IMR-90 (cell line): Measurements from ENCODE around the gene EIF4G3. TPM values are rescaled to one million over a fixed set of nuclear protein-coding genes. Genes with fewer than 3 reads are reported as not detected.

Source experiments
- ATAC-seq: fragments of 200-7000 bp; cut with Tn5 transposase; 2 replicates; pipeline ENCODE4 v1.9.1; 2020; ENCODE audit warnings: low read depth, mild to moderate bottlenecking, moderate library complexity
- BruUV-seq: library from RNA; stranded (reverse); fragments of 400-500 nt; replicated peaks from 2 replicates; lab custom pipeline; 2021; lab: Mats Ljungman, UMichigan
- CTCF ChIA-PET: fragments of 300-600 bp; formaldehyde crosslinking; extraction: SDS; loops from one replicate; lab custom pipeline; 2021; ENCODE audit warnings: antibody characterized with exemption; lab: Yijun Ruan, JAX
- POLR2A ChIA-PET: fragments of 300-600 bp; sonication (Branson Sonifier 250); formaldehyde crosslinking; loops from one replicate; lab custom pipeline; 2022; ENCODE audit warnings: antibody characterized with exemption; ENCODE audit not compliant: unreplicated experiment; lab: Charles Lee
- DNase-seq: peaks from one replicate; pipeline ENCODE4 v3.0.0; 2013
- H2AFZ ChIP-seq: replicated peaks from 2 replicates; pipeline ENCODE3; 2013; ENCODE audit warnings: low read length, mild to moderate bottlenecking; ENCODE audit not compliant: poor library complexity
- H2AK5ac ChIP-seq: 2 replicates; pipeline ENCODE4 v1.6.1; 2013; ENCODE audit warnings: low read depth, low read length, inconsistent platforms
- H2AK9ac ChIP-seq: replicated peaks from 2 replicates; pipeline ENCODE3; 2013; ENCODE audit warnings: mild to moderate bottlenecking, low read depth, low read length, moderate library complexity; ENCODE audit not compliant: poor library complexity
- H2BK120ac ChIP-seq: 2 replicates; pipeline ENCODE4 v1.6.1; 2013; ENCODE audit warnings: low read depth, low read length, inconsistent platforms
- H2BK15ac ChIP-seq: 3 replicates; pipeline ENCODE4 v1.6.1; 2013; ENCODE audit warnings: low read depth, low read length, inconsistent platforms
- H2BK20ac ChIP-seq: 2 replicates; pipeline ENCODE4 v1.6.1; 2013; ENCODE audit warnings: low read depth, mild to moderate bottlenecking, inconsistent platforms, low read length, moderate library complexity
- H2BK5ac ChIP-seq: 2 replicates; pipeline ENCODE4 v1.6.1; 2013; ENCODE audit warnings: mild to moderate bottlenecking, low read depth, low read length, inconsistent platforms; ENCODE audit not compliant: poor library complexity, severe bottlenecking
- H3K14ac ChIP-seq: replicated peaks from 2 replicates; pipeline ENCODE4 v1.6.1; 2013; ENCODE audit warnings: low read depth, low read length, inconsistent platforms
- H3K18ac ChIP-seq: 2 replicates; pipeline ENCODE4 v1.6.1; 2013; ENCODE audit warnings: low read depth, low read length, control low read depth
- H3K23ac ChIP-seq: 2 replicates; pipeline ENCODE4 v1.6.1; 2013; ENCODE audit warnings: low read depth, low read length, inconsistent platforms
- H3K27ac ChIP-seq: 2 replicates; pipeline ENCODE4 v1.5.1; 2013; ENCODE audit warnings: mild to moderate bottlenecking, control low read depth, low read length; ENCODE audit not compliant: insufficient read depth
- H3K27me3 ChIP-seq: 2 replicates; pipeline ENCODE4 v1.6.1; 2013; ENCODE audit warnings: low read length; ENCODE audit not compliant: control insufficient read depth, insufficient read depth
- H3K36me3 ChIP-seq: 2 replicates; pipeline ENCODE4 v1.6.1; 2013; ENCODE audit warnings: low read length, mixed read lengths; ENCODE audit not compliant: control insufficient read depth, insufficient read depth
- H3K4ac ChIP-seq: 2 replicates; pipeline ENCODE4 v1.6.1; 2013; ENCODE audit warnings: low read depth, low read length, inconsistent platforms
- H3K4me1 ChIP-seq: 2 replicates; pipeline ENCODE4 v1.6.1; 2013; ENCODE audit warnings: low read length, mixed read lengths; ENCODE audit not compliant: control insufficient read depth, insufficient read depth
- H3K4me2 ChIP-seq: 2 replicates; pipeline ENCODE4 v1.6.1; 2013; ENCODE audit warnings: low read depth, mild to moderate bottlenecking, control low read depth, low read length, moderate library complexity
- H3K4me3 ChIP-seq: 2 replicates; pipeline ENCODE4 v1.5.1; 2013; ENCODE audit warnings: low read depth, mild to moderate bottlenecking, control low read depth, low read length, moderate library complexity; ENCODE audit not compliant: insufficient read depth
- H3K56ac ChIP-seq: 2 replicates; pipeline ENCODE4 v1.6.1; 2013; ENCODE audit warnings: low read length, inconsistent platforms; ENCODE audit not compliant: insufficient read depth; ENCODE audit errors: extremely low read depth
- H3K79me1 ChIP-seq, 2 experiments: 2 replicates each; pipeline ENCODE4 v1.6.1; 2013; ENCODE audit warnings: low read length in 2 of 2, inconsistent platforms in 1 of 2, low read depth in 1 of 2
- H3K9ac ChIP-seq: 2 replicates; pipeline ENCODE4 v1.6.1; 2013; ENCODE audit warnings: low read depth, low read length, control low read depth
- H3K9me1 ChIP-seq: 2 replicates; pipeline ENCODE4 v1.6.1; 2013; ENCODE audit warnings: low read length, inconsistent platforms; ENCODE audit not compliant: insufficient read depth
- H3K9me3 ChIP-seq: 2 replicates; pipeline ENCODE4 v1.6.1; 2013; ENCODE audit warnings: low read length; ENCODE audit not compliant: control insufficient read depth, insufficient read depth
- H4K20me1 ChIP-seq: 2 replicates; pipeline ENCODE4 v1.6.1; 2013; ENCODE audit warnings: low read length, inconsistent platforms; ENCODE audit not compliant: insufficient read depth
- H4K5ac ChIP-seq: 2 replicates; pipeline ENCODE4 v1.6.1; 2013; ENCODE audit warnings: mild to moderate bottlenecking, low read depth, low read length, control low read depth
- H4K8ac ChIP-seq, 2 experiments: 2 replicates each; pipeline ENCODE4 v1.6.1; 2013; ENCODE audit warnings: low read depth in 2 of 2, low read length in 2 of 2, control low read depth in 1 of 2, inconsistent platforms in 1 of 2
- H4K91ac ChIP-seq: 2 replicates; pipeline ENCODE4 v1.6.1; 2013; ENCODE audit warnings: low read depth, low read length, inconsistent platforms; ENCODE audit not compliant: insufficient read depth
- CEBPB ChIP-seq: IDR thresholded peaks from 2 replicates; pipeline ENCODE4 v1.6.1; 2012; ENCODE audit warnings: low read depth, low read length, improper control_type of control experiment
- RCOR1 ChIP-seq: IDR thresholded peaks from 2 replicates; pipeline ENCODE4 v1.6.1; 2012; ENCODE audit warnings: mild to moderate bottlenecking, low read length, improper control_type of control experiment; ENCODE audit not compliant: insufficient replicate concordance
- RFX5 ChIP-seq: IDR thresholded peaks from 2 replicates; pipeline ENCODE4 v1.8.0; 2012; ENCODE audit warnings: low read depth, mild to moderate bottlenecking, low read length, moderate library complexity
- WGBS, 2 experiments: methylation state at CpG; one replicate each; pipeline versions ENCODE4 v1.1.5 to v1.1.7; 2013; ENCODE audit warnings: missing lambda C conversion rate in 2 of 2; ENCODE audit not compliant: insufficient read length in 1 of 2; ENCODE audit errors: extremely low coverage in 2 of 2; 5-methylcytosine and 5-hydroxymethylcytosine counted together
- dilution Hi-C: fragments of 300-500 bp; cut with HindIII; formaldehyde crosslinking; loops from one replicate; pipeline ENCODE4 v1.14.3; 2018; ENCODE audit warnings: low sequenced_read_pairs; ENCODE audit not compliant: unreplicated experiment
- in situ Hi-C: fragments of 300-500 bp; cut with MboI; formaldehyde crosslinking; loops from 3 replicates; pipeline ENCODE4 v1.14.3; 2019; ENCODE audit warnings: low sequenced_read_pairs, inconsistent platforms, mixed read lengths
- intact Hi-C: fragments of 100-400 bp; cut with micrococcal nuclease; formaldehyde crosslinking; loops from 2 replicates; pipeline ENCODE4 v1.10.0; 2022
- polyA plus RNA-seq, 3 experiments: library from polyadenylated mRNA; depleted of rRNA; stranded (reverse); fragments of >200 nt; gene quantifications; 2 replicates each; pipeline ENCODE4 v1.2.3, GENCODE V29; 2012; ENCODE audit warnings: low replicate concordance in 1 of 3
- total RNA-seq: library from RNA; depleted of rRNA; stranded (reverse); fragments of >200 nt; gene quantifications from 2 replicates; pipeline ENCODE4 v1.2.3, GENCODE V29; 2012

Gene EIF4G3
- total and polyA plus RNA-seq, 2 of the 4 experiments (the other 2 are of a cell fraction): 25.8 to 49.2 TPM

GRCh38 chr1:20814534-20814871 is 362.2 kb downstream of the EIF4G3 start:
- ChIA-PET POLR2A (no interaction called here), CTCF (no interaction called here)
- Histone ChIP-seq H2BK5ac (no peak overlapping the region), H2BK120ac (no peak overlapping the region), H3K56ac (no peak overlapping the region), H3K9me3 (no peaks in the 10 kb centered on the region), H4K8ac (no peak overlapping the region), H3K79me1 (no peaks in the 10 kb centered on the region; a peak in 1 of 4 replicates), H4K5ac (no peak overlapping the region), H3K9ac (no peak overlapping the region), H3K27ac (no peak overlapping the region), H4K20me1 (no peaks in the 10 kb centered on the region), H3K4me1 (no peaks in the 10 kb centered on the region; the same call in 1 of the 2 replicates), H3K9me1 (no peaks in the 10 kb centered on the region), H2BK20ac (no peak overlapping the region), H3K4ac (no peak overlapping the region), H3K14ac (no peak overlapping the region), H4K91ac (no peak overlapping the region), H3K18ac (no peak overlapping the region), H3K27me3 (no peaks in the 10 kb centered on the region), H3K23ac (no peak overlapping the region), H3K36me3 (peaks cover 21% of the 10 kb centered on the region), H2BK15ac (no peak overlapping the region), H3K4me2 (no peak overlapping the region), H2AK5ac (no peak overlapping the region), H2AFZ (no peak overlapping the region), H3K4me3 (no peak overlapping the region), H2AK9ac (no peak overlapping the region)
- BruUV-seq: no TSS peak
- in situ Hi-C loops: no loop called here
- dilution Hi-C loops: no loop called here
- WGBS, 2 experiments: no CpG with 5 or more reads among the region's 4 CpGs
- no peak for DNase-seq
- TF ChIP-seq RCOR1: no peak
- TF ChIP-seq CEBPB: no peak
- TF ChIP-seq RFX5: no peak
- intact Hi-C loops: no loop called here
- ATAC-seq: no peak
